ENCODE measurements around the gene OR56A3. TPM values are rescaled to one million over a fixed set of nuclear protein-coding genes. Genes with fewer than 3 reads are reported as not detected.

OR56A3 gene
- total and polyA plus RNA-seq, 2 experiments from 2014 or later: not detected

DNA sequence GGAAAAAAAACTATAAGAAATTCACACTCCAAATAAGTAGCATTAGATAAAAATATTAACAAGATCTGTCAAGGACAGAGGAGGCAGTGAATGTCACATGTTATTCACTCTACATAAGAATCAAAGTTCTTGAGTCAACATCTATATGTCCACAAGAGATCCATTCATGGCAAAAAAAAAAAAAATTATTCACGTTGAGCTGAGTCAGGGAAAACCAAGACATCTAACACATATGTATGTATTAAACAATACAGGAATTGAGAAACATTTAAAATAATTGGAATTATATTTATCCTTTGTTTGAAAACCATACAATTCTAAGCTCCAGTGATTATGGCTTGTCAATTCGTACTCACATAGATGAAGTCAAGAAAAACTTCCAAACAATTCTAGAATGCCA is 24.9 kb downstream of the OR56A3 start:
- Histone ChIP-seq H3K27me3 (ENCODE audit: insufficient read depth) (no peaks in the 10 kb centered on the region), H4K20me1 (replicated peaks; ENCODE audit: insufficient read depth) (no peaks in the 10 kb centered on the region), H3K36me3 (ENCODE audit: insufficient read depth) (peaks cover 7% of the 10 kb centered on the region; the same call in 1 of the 2 replicates), H3K9me2 (ENCODE audit: insufficient read depth) (0 out of 2 replicates have a peak, but pooled peaks cover 7% of the 10 kb centered on the region), H3F3A (replicated peaks; ENCODE audit: low read depth) (no peaks in the 10 kb centered on the region), H3K79me2 (replicated peaks; ENCODE audit: insufficient read depth) (no peaks in the 10 kb centered on the region), H3K4me2 (no peak overlapping the region), H3K4me3 (no peak overlapping the region), H2AFZ (no peak overlapping the region), H3K4me1 (ENCODE audit: insufficient read depth) (no peaks in the 10 kb centered on the region), H3K27ac (ENCODE audit: low read depth) (no peak overlapping the region)
- no peak for ATAC-seq
- Mint-ChIP-seq H3K27ac (no peak overlapping the region), H3K9me3 (peaks cover 25% of the 10 kb centered on the region), H3K27me3 (ENCODE audit: insufficient read depth, low read depth, poor library complexity) (peaks cover 1% of the 10 kb centered on the region), H3K4me1 (no peaks in the 10 kb centered on the region), H3K4me3 (no peak overlapping the region), H3K36me3 (ENCODE audit: low read depth) (peaks cover 11% of the 10 kb centered on the region; the same call in 2 of the 3 replicates)
- TF ChIP-seq POLR2AphosphoS5 (IDR thresholded peaks at IDR 0.05; ENCODE audit: low read depth) (no peak), NANOG (IDR thresholded peaks at IDR 0.05; ENCODE audit: borderline replicate concordance) (no peak), STAT1 (IDR thresholded peaks at IDR 0.05; ENCODE audit: unreplicated experiment) (no peak), ZNF331 (CRISPR knock-in tag; IDR thresholded peaks at IDR 0.05; ENCODE audit: low read depth) (no peak), ETS1 (IDR thresholded peaks at IDR 0.05) (no peak), ZNF114 (CRISPR knock-in tag; IDR thresholded peaks at IDR 0.05) (no peak), EZH2 (IDR thresholded peaks at IDR 0.05; ENCODE audit: low read depth, unreplicated experiment) (no peak), CREB1 (CRISPR knock-in tag; IDR thresholded peaks at IDR 0.05; ENCODE audit: low read depth) (no peak), CTCF (conservative IDR thresholded peaks at IDR 0.05; ENCODE audit: low read depth in 2 of 2) (no peak), REST (IDR thresholded peaks at IDR 0.05; ENCODE audit: unreplicated experiment) (no peak), ZNF462 (CRISPR knock-in tag; IDR thresholded peaks at IDR 0.05) (no peak), EZH2phosphoT487 (IDR thresholded peaks at IDR 0.05; ENCODE audit: unreplicated experiment) (no peak)
- no peak for DNase-seq (ENCODE audit: low spot score)

All from GM23338 (cell line).